ENCODE results near the gene MRRF.

DNA sequence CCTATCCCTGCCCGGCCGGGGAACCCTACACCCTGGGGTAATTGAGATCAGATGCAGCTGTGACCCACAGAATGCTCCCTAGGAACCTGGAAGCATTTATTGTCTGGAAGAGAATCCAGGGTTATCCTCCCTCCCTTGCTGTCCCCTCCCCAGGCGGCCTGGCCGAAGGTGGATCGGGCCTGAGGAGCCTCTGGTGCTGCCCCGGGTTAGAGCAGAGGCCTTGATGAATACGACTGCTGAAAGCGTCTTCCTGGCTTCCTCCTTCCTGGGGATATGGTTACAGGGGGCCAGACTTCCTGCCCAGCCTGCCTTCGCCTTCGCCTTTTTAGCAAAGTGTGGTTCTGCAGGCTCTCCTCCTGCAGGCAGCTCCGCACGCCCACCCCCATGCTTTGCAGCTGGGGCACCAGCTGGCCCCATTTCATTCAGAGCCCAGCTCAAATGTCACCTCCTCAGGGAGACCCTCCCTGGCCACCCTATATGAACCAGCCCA is 83.7 kb downstream of the MRRF start:
- TF ChIP-seq, protein P1, sequence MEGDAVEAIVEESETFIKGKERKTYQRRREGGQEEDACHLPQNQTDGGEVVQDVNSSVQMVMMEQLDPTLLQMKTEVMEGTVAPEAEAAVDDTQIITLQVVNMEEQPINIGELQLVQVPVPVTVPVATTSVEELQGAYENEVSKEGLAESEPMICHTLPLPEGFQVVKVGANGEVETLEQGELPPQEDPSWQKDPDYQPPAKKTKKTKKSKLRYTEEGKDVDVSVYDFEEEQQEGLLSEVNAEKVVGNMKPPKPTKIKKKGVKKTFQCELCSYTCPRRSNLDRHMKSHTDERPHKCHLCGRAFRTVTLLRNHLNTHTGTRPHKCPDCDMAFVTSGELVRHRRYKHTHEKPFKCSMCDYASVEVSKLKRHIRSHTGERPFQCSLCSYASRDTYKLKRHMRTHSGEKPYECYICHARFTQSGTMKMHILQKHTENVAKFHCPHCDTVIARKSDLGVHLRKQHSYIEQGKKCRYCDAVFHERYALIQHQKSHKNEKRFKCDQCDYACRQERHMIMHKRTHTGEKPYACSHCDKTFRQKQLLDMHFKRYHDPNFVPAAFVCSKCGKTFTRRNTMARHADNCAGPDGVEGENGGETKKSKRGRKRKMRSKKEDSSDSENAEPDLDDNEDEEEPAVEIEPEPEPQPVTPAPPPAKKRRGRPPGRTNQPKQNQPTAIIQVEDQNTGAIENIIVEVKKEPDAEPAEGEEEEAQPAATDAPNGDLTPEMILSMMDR (IDR thresholded peaks at IDR 0.05; ENCODE audit: low read depth, low read length, poor library complexity, severe bottlenecking), result no peak
- TF ChIP-seq EZH2phosphoT487 (IDR thresholded peaks at IDR 0.05; ENCODE audit: borderline replicate concordance, low read length), result no peak

All from DOHH2 (cell line).